Smooth muscle cell (in vitro differentiated cells): ENCODE results near the gene DPP10. TPM values are rescaled to one million over a fixed set of nuclear protein-coding genes. Genes with fewer than 3 reads are reported as not detected.

Source experiments
- DNase-seq: peaks from one replicate; lab custom pipeline; 2025; ENCODE audit not compliant: unreplicated experiment; lab: John Stamatoyannopoulos, UW
- H2AFZ ChIP-seq: fragments of 200-600 bp; sonication (generic); 2 replicates; pipeline ENCODE4 v1.6.0; 2016; ENCODE audit warnings: antibody characterized with exemption, low read depth, mild to moderate bottlenecking
- H3F3A ChIP-seq: fragments of 200-600 bp; sonication (generic); 2 replicates; pipeline ENCODE4 v1.6.0; 2017; ENCODE audit warnings: antibody characterized with exemption, low read depth
- H3K27ac ChIP-seq: fragments of 200-600 bp; sonication (generic); 2 replicates; pipeline ENCODE4 v1.5.1; 2016; ENCODE audit warnings: low read depth, mild to moderate bottlenecking
- H3K27me3 ChIP-seq: fragments of 200-600 bp; sonication (generic); 2 replicates; pipeline ENCODE4 v1.6.1; 2016; ENCODE audit warnings: low read depth, mild to moderate bottlenecking
- H3K36me3 ChIP-seq: fragments of 200-600 bp; sonication (generic); 2 replicates; pipeline ENCODE4 v1.5.1; 2016; ENCODE audit warnings: low read depth
- H3K4me1 ChIP-seq: fragments of 200-600 bp; sonication (generic); 2 replicates; pipeline ENCODE4 v1.5.1; 2016; ENCODE audit warnings: low read depth
- H3K4me2 ChIP-seq: fragments of 200-600 bp; sonication (generic); 2 replicates; pipeline ENCODE4 v1.6.0; 2016; ENCODE audit warnings: mild to moderate bottlenecking
- H3K4me3 ChIP-seq: fragments of 200-600 bp; sonication (generic); 2 replicates; pipeline ENCODE4 v1.5.1; 2016; ENCODE audit warnings: mild to moderate bottlenecking
- H3K79me2 ChIP-seq: fragments of 200-600 bp; sonication (generic); 2 replicates; pipeline ENCODE4 v1.6.0; 2016; ENCODE audit warnings: low read depth, mild to moderate bottlenecking
- H3K9ac ChIP-seq: fragments of 200-600 bp; sonication (generic); 2 replicates; pipeline ENCODE4 v1.6.0; 2016; ENCODE audit warnings: low read depth
- H3K9me3 ChIP-seq: fragments of 200-600 bp; sonication (generic); replicated peaks from 2 replicates; pipeline ENCODE4 v1.5.1; 2016; ENCODE audit warnings: low read depth
- H4K20me1 ChIP-seq: fragments of 200-600 bp; sonication (generic); 2 replicates; pipeline ENCODE4 v1.6.0; 2016; ENCODE audit warnings: low read depth
- CTCF ChIP-seq: fragments of 200-600 bp; sonication (generic); IDR thresholded peaks from 2 replicates; pipeline ENCODE4 v1.5.1; 2017; ENCODE audit warnings: borderline replicate concordance, mild to moderate bottlenecking, antibody characterized with exemption; ENCODE audit not compliant: insufficient read depth, poor library complexity, severe bottlenecking
- WGBS: methylation state at CpG from one replicate; pipeline ENCODE4 v1.1.7; 2016; ENCODE audit warnings: low lambda C conversion rate; 5-methylcytosine and 5-hydroxymethylcytosine counted together
- polyA plus RNA-seq: library from polyadenylated mRNA; unstranded; fragments of >200 nt; fragmentation: Nextera tagmentation; extraction: Ambion mirVana; gene quantifications from 2 replicates; pipeline ENCODE4 v1.2.1, GENCODE V29; 2016
- total RNA-seq: library from RNA; depleted of rRNA; stranded (reverse); fragments of >200 nt; gene quantifications from 2 replicates; pipeline ENCODE4 v1.2.3, GENCODE V29; 2014

Gene DPP10
- total and polyA plus RNA-seq, 2 experiments from 2014 or later: 3.6 TPM; not detected in 1

- Histone ChIP-seq H3K79me2 (no peaks in the 10 kb centered on the region), H3K4me2 (no peak overlapping the region), H3K4me3 (no peak overlapping the region), H3K36me3 (no peaks in the 10 kb centered on the region), H2AFZ (no peak overlapping the region), H3K27me3 (no peaks in the 10 kb centered on the region), H3F3A (no peaks in the 10 kb centered on the region), H3K27ac (no peak overlapping the region), H3K9ac (no peak overlapping the region), H4K20me1 (no peaks in the 10 kb centered on the region), H3K4me1 (no peaks in the 10 kb centered on the region), H3K9me3 (no peaks in the 10 kb centered on the region)
- 92% methylated on average over 4 of the region's 4 CpGs for WGBS
- no peak for DNase-seq
- no peak for TF ChIP-seq CTCF
These were observed 1131.3 kb downstream of the DPP10 start for GRCh38 chr2:115573756-115574155.

DNA sequence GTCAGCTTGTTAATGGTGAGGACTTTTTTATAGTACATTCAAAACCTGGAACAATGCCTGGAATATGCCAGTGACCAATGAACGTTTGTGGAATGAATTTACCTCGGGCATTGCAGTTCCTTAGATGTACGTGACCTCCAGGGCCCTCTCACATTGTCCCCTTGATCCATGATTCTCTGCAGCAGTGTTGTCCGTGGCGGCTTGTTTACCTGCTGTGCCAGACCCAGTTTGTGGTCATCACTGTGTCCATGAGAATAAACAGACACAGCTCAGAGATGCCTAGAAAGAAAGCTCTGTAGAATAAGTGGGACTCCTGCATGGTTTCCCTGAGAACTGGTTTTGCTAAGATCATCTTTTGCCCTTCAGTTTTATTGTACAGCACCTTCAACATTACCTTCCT is 1132.2 kb downstream of the DPP10 start:
- H3K9me3 ChIP-seq: no peaks in the 10 kb centered on the region
- no peak for DNase-seq
- no peaks in the 10 kb centered on the region for H3K4me1 ChIP-seq
- no peak overlapping the region for H3K9ac ChIP-seq
- no peak overlapping the region for H3K4me3 ChIP-seq
- no peaks in the 10 kb centered on the region for H4K20me1 ChIP-seq
- H3F3A ChIP-seq: no peaks in the 10 kb centered on the region
- H3K27me3 ChIP-seq: no peaks in the 10 kb centered on the region
- no peak overlapping the region for H2AFZ ChIP-seq
- no peak for TF ChIP-seq CTCF
- no peak overlapping the region for H3K27ac ChIP-seq
- WGBS: 42% methylated on average over 5 of the region's 5 CpGs
- H3K79me2 ChIP-seq: no peaks in the 10 kb centered on the region
- no peaks in the 10 kb centered on the region for H3K36me3 ChIP-seq
- H3K4me2 ChIP-seq: no peak overlapping the region

- H3K4me1 ChIP-seq: no peaks in the 10 kb centered on the region
- WGBS: 88% methylated on average over 5 of the region's 5 CpGs
- no peak overlapping the region for H2AFZ ChIP-seq
- H3K27me3 ChIP-seq: no peaks in the 10 kb centered on the region
- H3K4me2 ChIP-seq: no peak overlapping the region
- no peaks in the 10 kb centered on the region for H3F3A ChIP-seq
- H3K27ac ChIP-seq: no peak overlapping the region
- H3K79me2 ChIP-seq: no peaks in the 10 kb centered on the region
- DNase-seq: no peak
- no peaks in the 10 kb centered on the region for H3K9me3 ChIP-seq
- no peaks in the 10 kb centered on the region for H3K36me3 ChIP-seq
- H3K4me3 ChIP-seq: no peak overlapping the region
- no peaks in the 10 kb centered on the region for H4K20me1 ChIP-seq
- TF ChIP-seq CTCF: no peak
- no peak overlapping the region for H3K9ac ChIP-seq
These were observed 1138.3 kb downstream of the DPP10 start for GRCh38 chr2:115580784-115581183.

GRCh38 chr2:115584507-115584906 is 1142.1 kb downstream of the DPP10 start:
- no peaks in the 10 kb centered on the region for H3K27me3 ChIP-seq
- no peaks in the 10 kb centered on the region for H3K9me3 ChIP-seq
- no peaks in the 10 kb centered on the region for H3K4me1 ChIP-seq
- no peak overlapping the region for H3K4me3 ChIP-seq
- no peaks in the 10 kb centered on the region for H3K79me2 ChIP-seq
- 95% methylated on average over 2 of the region's 2 CpGs for WGBS
- H3K27ac ChIP-seq: no peak overlapping the region
- no peak overlapping the region for H3K4me2 ChIP-seq
- no peaks in the 10 kb centered on the region for H3K36me3 ChIP-seq
- no peak overlapping the region for H2AFZ ChIP-seq
- no peak for DNase-seq
- no peak overlapping the region for H3K9ac ChIP-seq
- TF ChIP-seq CTCF: no peak
- H4K20me1 ChIP-seq: no peaks in the 10 kb centered on the region
- H3F3A ChIP-seq: no peaks in the 10 kb centered on the region
